Measurements from ENCODE around the gene HAND1.

GRCh38 chr5:154476354-154477205 is 1.4 kb downstream of the HAND1 start:
- TF ChIP-seq EZH2 (IDR thresholded peaks at IDR 0.05; ENCODE audit: borderline replicate concordance, low read length) (no peak), CTCF (conservative IDR thresholded peaks at IDR 0.05 in 1 of 2, IDR thresholded peaks at IDR 0.05 in 1 of 2; ENCODE audit: extremely low read depth in 1 of 2, insufficient read depth in 1 of 2, low read depth in 1 of 2, low read length in 2 of 2) (no peak)

Measured in mammary epithelial cell (primary cell).